NCI-H2227 (cell line): ENCODE results near the gene FAM181B.
"Not testable (repeated sequence)": the region's sequence is repeated elsewhere in the genome, so short reads cannot be mapped to it uniquely, and the experiment has no call there.

ENCODE experiments used
- DNase-seq: peaks from one replicate; lab custom pipeline; 2025; ENCODE audit not compliant: unreplicated experiment; lab: John Stamatoyannopoulos, UW

Gene FAM181B

DNA sequence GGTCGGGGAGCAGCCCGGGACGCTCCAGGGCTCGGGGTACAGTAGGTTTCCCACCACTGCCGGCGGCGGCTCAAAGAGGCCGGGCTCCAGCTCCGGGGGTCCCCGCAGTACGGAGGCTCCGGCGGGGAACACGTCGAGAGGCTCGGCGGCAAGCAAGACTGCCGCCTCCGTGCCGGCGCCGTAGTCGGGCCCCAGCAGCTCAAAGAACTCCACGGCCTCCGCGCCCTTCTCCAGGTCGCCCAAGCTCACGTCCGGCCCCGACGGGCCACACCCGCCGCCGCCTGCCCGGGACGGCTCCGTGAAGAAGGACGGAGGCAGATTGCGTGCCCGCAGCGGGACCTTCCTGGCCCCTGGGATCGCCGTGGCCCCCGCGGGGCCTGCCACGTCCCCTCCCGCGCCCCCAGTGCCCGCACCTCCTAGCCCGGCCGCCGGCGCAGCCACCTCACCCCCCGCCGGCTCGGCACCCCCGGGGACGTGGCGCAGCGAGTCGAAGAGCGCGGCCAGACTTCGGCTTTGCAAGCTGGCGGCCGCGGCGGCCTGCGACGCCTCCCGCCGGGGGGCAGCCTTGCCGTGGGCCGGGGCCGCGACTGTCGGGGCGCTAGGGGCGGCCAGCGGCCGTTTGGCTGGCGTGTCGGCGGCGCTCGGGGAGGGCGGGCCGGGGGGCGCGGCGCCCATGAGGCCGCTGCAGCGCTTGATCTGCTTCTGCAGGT, 775 bp downstream of the FAM181B start:
- no peak for DNase-seq

DNA sequence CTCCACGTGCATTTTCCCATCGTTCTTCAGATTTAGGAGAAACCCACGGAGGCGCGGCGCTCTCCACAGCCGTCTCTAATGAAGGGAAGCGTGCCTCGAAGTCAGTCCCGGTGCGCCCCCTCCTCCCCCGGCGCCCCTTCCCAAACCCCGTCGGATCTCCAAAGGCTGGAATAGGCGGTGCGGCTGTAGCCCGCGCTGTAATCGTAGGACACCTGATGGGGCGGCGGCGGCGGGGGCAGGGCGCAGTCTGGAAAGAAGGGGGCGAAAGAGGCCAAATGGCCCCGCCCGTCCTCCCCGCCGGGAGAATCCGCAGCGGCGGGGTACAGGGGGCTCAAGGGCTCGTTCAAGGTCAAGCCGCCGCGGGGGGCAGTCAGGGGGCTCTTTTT, 1.3 kb downstream of the FAM181B start:
- no peak for DNase-seq

DNA sequence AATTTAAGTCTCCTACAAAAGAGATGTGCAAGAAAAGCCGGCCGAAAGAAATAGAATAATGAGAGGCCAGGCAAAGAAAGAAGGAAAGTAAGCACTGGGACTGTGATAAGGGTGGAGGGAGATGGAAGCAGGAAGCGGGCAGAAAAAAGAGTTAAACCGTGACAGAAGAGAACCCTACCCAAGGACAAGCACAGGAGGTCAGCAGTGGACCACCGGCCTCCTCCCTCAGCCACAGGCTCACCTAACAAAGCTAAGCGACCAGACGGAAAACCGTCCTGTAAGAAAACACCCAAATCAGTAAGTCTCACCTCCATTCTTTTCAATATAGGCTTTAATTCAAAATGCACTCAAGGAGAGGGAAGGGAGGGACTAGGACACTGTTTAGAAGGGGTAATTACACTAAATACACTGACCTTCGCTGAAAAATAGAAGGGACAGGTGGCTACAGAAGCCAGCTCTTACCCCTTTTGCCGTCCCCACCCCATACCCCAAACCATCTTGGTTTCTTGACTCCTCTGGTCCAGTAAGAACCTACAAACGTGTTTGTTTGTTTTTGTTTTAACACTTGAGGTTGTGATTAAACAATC, 1.9 kb downstream of the FAM181B start:
- no peak for DNase-seq

DNA sequence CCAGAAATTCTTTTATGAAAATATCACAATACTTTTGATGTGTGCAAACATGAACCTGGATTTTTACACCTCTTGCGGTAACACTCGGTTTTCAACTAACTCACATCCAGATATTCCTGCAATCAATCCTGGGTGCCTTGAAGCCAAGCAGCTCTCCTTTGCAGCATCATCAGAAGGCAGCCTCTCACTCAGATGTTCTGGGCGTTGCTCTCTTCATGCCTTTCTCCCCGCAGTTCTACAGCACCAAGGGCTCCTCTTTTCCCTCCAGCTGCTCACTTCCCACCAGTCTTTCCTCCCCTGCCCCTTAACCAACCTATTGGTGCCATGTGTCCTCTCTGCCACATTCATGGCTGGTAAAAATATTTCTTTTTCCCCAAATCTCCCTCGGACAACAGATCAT, 2.9 kb downstream of the FAM181B start:
- DNase-seq = no peak

DNA sequence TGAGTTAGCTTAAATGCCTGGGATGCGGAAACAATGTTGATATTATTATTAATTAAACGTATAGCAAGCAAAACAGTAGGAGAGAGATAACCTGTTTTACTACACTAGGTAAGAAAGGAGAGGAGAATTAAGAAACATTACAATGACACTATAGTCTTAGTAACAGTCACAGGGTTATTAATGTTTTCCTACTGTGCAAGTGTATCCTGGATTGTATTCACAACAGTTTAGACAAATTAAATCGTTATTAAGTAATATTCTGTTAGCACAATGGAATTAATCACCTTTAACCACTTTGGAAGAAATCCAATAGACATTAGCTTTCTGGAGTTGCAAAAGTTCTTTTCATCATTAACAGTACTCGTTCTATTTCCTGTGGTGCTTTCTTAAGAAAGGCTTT, 3.4 kb downstream of the FAM181B start:
- no peak for DNase-seq

DNA sequence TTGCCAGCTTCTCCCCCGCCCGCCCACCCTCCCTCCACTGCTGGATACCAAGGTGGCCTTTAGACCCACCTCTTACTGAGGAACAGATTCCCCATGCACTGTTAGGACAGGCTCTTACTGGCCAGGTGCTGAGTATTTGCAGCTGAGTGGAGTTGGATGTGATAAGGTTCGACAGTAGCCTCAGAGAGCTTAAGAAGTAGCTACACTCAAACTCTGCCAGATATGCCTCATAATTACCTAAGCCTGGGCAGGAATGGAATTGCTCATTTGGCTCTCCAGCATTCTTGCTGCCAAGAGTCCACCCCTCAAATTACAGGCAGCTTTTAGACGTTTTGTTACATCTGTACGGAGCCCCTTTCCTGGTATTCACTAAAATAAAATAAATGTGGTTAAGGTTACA, 9.6 kb downstream of the FAM181B start:
- DNase-seq = no peak

- no peak for DNase-seq
Observed at GRCh38 chr11:82722231-82722630, 11.4 kb downstream of the FAM181B start.

DNA sequence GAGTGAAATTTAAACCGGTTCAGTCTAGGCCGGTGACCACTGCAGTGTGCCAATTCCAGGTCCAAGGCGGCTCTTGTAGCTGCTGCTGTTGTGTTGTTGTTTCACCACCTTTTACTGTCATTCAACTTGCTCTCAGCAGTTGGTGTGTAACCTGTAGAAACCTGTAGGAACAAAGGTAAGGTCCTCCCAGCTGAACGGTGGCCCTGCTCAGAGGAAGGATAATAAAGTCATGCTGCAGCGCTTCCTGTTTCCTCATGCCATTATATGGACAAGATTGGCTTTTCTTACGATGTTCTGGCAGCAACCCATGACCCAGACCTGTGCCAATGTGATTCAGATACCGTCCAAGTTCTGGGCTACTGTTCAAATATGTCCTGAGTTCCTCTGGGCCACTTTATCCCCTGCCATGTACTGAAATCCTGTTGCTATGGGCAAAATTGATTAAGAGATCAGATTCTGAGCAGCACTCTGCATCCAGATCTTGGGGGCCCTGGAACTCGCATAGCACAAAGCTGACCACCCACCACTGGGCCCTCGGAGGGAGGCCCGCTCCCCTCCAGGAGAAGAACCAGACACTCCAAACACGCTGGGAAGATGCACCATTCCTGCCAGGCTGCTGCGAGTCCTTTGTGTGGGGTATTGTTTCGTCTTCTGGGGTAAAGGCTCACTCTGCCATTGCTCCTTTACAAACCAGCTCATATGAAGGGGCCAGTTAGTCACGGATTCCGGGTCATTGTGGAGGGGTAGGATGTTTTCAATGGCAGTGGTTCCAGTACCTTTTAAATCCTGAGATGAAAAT, 13.2 kb downstream of the FAM181B start:
- DNase-seq = no peak

DNA sequence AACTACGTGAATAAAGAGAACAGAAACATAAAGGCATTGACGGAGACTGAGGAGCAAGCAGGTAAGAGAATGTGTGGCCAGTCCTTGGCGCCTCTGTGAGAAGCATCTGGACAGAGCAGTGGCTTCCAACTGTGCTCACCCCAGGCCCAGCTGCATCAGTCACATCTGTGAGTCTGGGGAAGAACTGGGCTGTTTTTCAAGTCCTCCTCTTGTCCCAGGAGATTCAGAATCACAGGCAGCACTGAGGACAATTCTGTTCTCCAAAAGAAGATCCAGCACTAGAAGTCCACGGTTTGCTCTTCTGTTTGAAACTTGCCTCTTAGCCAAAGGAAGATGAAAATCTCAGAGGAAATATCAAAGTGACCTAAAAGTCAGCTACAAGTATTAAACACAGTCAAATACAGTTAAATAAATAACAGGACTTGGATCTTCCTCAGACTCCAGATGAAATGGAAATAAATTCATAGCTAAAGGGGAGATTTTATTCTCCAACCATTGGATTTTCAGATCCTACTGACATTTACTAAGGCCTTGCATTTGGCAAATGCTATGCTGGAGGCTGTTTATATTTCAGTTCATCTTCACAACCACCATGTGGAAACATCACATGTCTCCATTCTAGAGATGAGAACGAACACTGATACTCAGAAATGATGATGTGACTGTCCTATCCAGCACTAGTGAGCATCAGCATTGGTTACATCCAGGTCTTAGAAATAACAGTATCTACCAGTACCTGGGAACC, 14.1 kb downstream of the FAM181B start:
- DNase-seq = no peak

GRCh38 chr11:82718821-82719220, 14.8 kb downstream of the FAM181B start:
- no peak for DNase-seq

GRCh38 chr11:82718307-82718706, 15.4 kb downstream of the FAM181B start:
- peak; percentile 33 for DNase-seq

- no peak for DNase-seq
Observed at GRCh38 chr11:82714346-82715174, 19.1 kb downstream of the FAM181B start.

GRCh38 chr11:82711648-82712047, 22.0 kb downstream of the FAM181B start:
- no peak for DNase-seq

- no peak for DNase-seq
Observed at GRCh38 chr11:82703796-82704195, 29.9 kb downstream of the FAM181B start.

GRCh38 chr11:82703226-82703625, 30.4 kb downstream of the FAM181B start:
- DNase-seq = no peak

DNA sequence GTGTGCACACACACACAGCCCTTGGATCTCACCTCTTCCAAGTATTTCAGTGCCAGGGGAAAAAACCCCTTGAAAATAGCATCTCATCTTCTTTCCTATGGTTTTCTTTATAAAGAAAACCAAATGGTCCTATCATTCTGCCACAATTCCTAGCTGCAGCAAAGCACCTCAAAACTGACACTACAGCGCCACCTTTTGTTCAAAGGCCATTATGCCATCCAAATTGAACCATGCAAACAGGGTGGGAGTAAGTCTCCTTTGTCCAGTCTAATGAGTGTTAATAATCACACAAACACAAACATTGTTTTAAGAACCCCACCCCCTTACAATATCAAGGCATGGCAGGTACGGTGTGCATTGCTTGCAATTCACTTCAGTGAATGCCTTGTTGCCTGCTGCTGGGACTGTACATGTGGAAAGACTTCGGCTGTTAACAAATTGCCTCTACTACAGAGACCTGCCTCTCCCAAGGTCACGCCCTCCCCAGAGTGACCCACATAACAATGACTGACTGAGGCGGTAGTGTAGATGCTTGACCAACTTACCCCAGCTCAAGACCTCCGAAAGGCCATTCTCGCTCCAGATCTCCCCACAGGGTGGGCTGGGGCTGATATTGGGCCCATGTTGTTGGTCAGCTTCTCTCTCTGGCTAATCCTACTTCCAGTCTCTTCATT, 31.7 kb downstream of the FAM181B start:
- peak; percentile 28 for DNase-seq

DNA sequence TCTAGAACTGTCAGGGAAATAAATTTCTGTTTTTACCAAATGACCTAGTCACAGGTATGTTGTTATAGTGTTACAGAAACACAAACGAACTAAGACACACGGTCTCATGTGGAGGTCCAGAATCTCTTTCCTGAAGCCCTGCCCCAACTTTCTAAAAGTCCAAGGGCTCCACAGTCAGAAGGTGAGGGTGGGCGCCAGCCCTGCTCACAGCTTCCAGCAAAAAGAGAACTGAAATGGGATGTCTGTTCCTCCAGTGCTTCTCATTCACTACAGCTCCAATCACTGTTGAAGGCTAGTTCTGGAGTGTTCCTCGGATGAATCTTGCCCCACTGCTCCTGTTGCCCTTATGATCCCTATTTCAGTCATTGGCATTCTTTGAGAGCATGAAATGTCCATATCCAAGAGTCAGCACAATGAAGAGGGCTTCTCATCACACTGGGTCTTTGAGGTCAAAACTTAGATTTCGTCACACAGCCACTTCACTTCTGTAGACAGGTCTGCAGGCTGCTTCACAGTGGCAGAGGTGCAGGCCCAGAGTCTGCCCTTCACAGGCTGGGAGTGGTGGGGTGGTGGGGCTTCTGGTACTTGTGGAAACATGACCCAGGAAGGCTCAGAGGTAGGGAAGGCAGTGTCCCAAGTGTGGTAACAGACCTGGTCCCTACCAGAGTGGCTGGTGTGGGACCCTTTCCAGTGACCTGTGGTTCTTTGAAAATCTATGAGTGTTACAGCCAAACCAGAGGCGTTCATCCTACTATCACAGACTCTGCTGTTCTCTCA, 34.9 kb downstream of the FAM181B start:
- DNase-seq = no peak

- no peak for DNase-seq
Observed at GRCh38 chr11:82692981-82693380, 40.7 kb downstream of the FAM181B start.

- DNase-seq = not testable (repeated sequence)
Observed at GRCh38 chr11:82689347-82689746, 44.3 kb downstream of the FAM181B start.
